HG03159 (cell line): Measurements from ENCODE around the gene NTN4.
"Not testable (repeated sequence)": the region's sequence is repeated elsewhere in the genome, so short reads cannot be mapped to it uniquely, and the experiment has no call there.

Experiments used
- ATAC-seq: cut with Tn5 transposase; IDR thresholded peaks from one replicate; pipeline ENCODE4 v1.9.1; 2021; ENCODE audit warnings: mild to moderate bottlenecking, moderate library complexity; ENCODE audit not compliant: unreplicated experiment

The NTN4 gene

DNA sequence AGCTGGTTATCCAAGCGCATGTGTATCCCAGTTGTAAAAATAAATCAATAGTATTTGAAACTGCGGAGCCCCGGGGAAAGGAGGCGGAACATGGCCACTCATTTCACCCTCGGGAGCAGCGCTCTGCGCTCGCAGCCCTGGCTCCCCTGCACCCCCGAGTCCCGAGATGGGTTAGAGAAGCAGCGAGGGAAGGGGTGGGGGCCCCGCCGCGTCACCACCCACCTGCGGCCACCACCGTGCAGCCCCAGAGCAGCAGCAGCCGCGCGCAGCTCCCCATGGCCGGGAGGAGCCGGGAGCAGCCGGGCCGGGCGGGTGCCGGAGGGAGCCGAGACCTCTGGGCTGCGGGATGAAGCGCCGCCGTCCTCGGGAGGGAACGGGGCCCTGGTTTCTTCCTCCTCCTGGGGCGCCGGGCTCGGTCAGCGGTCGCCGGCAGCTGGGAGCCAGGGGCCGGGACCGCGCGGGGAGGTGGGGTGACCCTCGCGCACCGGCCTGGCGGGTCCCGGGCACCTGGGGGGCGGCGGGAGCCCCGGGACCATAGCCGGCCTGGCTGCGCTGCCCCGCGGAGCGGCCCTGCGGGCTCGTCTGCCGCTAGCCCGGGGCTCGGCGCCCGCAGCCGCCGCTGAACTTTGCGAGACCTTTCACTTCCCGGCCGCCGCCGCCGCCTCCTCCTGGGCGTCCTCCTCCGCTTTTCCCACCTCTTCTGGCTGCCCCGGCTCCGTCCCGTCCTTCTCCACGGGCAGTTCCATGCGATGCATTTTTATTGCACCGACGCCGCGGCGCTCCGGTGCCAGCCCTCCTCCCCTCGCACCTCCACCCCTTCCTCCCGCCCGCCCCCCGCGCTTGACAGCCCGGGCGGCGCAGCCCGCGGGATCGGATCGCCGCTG is at the start of gene NTN4:
NTN4 (minus strand) TSS at position 732 of the 884 bp plus-strand sequence; CDS start at position 277, 455 bp downstream.
- no peak for ATAC-seq

DNA sequence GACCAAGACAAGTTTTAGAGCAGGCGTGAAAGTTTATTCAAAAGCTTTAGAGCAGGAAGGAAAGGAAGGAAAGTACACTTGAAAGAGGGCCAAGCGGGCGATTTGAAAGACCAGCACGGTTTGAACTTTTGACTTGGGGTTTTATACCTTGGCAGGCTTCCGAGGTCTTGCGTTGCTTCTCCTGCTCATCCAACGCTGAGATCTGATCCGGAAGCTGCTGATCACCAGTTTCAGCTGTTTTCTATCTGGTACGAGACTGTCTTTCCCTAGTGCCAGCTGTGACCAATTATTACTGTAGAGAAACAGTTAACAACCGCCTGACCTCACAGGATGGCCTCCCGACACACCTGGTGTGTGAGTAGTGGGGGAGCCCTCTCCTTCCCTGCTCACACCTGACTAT is 47.6 kb upstream of the NTN4 start:
- ATAC-seq = no peak

DNA sequence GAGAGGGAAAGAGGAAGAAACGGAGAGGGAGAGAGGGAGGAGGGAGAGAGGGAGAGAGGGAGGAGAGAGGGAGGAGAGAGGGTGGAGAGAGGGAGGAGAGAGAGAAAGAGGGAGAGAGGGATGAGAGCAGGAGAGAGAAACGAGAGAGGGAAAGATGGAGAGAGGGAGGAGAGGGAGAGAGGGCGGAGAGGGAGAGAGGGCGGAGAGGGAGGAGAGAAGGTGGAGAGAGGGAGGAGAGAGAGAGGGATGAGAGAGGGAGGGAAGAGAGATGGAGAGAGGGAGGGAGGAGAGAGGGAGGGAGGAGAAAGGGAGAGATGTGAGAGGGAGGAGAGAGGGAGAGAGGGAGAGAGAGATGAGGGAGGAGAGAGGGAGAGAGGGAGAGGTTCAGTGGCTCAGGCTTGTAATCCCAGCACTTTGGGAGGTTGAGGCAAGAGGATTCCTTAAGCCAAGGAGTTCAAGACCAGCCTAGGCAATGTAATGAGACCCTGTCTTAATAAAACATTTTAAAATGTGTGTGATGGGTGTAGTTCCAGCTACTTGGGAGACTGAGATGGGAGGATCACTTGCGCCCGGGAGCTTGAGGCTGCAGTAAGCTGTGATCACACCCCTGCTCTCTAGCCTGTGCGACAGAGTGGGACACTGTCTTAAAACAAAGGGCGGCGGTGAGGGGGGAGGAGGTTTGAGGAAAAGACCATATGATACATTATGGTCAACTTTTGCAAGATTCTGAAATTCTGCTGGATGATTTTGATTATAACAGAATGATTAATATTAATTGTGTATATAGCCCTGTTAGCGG is 46.9 kb upstream of the NTN4 start:
- no peak for ATAC-seq

DNA sequence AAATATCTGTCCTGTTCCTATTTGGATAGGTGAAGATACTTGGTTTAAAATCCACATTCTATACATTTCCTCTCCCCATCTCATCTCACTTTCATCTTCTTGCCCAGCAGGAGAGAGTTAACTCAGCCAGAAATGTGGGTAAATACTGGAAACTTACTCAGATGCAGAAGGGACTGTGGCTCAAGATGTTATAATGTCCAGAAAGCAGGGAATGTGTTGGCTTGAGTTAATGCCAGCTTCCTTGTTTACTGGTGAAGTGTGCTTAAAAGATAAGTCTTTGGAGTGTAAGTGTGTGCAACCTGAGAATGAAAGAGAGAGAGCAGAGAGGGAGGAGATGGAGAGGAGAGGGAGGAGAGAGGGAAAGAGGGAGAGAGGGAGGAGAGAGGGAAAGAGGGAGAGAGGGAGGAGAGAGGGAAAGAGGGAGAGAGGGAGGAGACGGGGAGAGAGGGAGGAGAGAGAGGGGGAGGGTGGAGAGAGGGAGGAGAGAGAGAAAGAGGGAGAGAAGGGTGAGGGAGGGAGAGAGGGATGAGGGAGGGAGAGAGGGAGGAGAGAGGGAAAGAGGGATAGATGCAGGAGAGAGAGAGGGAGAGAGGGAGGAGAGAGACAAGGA is 46.2 kb upstream of the NTN4 start:
- ATAC-seq = no peak

DNA sequence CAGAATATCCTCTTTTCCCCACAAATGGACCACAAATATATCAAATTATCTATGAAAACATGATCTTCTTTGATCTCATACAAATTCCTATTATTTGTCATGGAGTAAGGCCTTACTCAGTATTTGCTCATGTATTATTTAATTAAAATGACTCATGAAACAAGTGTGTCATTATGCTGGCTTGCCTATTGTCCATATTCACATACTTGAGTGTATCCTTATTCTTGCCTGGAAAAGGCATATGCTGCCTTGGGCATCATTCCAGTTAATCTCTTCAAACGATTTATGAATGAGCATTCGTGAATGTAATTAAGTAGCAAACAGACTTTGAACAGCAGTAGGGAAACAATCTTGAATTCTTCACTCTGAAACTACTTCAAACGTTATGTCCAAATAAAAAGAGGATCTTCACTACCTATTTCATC is 45.6 kb upstream of the NTN4 start:
- no peak for ATAC-seq

DNA sequence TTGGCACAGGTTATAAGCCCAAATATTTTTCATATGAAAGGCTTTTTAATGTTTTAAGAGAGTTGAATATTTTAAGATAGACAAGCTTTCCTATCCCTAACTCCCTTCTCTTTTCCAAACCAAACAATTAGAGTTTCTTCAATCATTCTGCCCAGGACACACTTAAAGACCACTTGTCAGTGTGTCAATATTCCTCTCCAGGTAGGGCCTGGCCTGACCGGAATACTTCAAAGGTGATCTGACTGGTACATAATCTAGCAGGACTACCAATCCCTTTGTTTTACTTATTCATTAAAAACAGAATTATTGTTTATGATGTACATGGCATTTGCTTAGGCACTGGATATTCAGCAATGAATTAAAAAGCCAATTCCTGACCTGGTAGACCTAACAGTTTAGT is 44.0 kb upstream of the NTN4 start:
- no peak for ATAC-seq

DNA sequence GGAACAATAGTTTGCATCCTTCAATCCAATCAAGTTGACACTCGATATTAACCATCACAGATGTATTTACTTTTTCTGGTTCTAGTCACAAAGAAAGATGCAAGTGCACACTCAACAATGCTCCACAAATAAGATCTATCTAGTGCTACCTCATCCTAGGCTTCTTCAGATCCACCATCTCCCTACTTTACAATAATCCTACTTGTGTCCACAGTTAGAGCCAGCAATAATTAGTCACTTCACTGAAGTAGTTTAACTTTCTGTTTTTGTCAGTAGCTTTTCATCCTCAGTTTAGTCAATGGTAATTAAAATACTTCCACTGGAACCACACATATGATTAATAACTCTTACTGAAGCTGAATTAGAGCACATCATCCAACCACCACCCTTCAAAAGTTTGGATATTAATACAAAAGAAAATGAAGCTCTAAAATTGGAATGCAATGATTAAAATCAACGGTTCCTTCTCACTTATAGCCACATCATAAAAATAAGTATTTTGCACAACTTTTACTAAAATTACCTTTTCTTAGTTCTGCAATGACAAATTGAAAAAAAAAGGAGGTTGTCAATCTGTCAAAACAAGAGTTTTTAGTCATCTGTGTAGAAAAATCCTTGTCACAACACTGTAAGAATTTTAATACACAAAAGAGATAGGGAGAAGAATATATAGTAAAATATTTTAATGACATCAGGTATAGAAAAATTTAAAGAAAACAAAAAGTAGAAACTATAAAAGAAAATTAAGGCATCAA is 39.9 kb upstream of the NTN4 start:
- ATAC-seq = no peak

DNA sequence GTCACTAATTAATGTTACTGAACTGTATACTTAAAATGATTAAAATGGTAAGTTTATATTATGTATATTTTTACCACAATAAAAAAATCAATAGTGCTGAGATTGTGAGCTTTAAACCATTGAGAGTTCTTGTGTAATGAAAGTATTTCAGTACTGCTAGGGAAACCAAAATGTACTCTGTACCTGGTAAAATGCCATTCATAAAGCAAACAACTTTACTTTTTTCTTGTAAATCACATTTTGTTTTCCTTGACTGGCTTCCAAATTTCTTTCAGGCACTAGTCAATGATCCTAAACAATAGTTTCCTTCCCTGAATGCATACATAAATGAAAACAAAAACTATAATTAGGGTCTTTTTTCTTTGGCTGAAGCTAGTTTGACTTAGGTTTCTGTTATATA is 38.8 kb upstream of the NTN4 start:
- no peak for ATAC-seq

DNA sequence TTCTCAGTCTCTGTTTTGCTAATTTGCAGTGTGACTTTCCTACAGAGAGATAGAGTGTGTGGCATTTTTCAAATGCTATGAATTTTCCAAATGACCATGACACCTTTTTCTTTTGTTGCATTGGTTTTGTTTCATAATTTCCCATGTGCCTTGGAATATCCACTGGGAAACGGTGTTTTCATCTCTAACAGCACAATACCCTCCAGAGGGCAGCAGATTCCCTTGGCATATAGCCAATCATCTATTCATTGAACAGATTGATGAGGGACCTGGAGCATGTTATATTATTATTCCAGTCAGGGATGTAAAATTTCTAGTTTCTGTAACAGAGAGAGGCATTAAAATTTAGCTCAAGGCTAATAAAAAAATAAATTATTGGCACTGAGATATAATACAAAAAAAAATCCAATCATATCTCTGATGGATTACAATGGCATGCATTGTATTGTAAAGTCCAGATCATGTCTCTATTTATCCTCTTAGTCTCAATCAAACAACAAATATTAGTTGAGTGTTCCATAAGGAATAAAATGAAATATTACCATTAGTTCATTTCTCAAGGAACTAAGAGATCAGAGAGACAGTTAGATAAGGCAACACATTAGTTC is 29.6 kb upstream of the NTN4 start:
- ATAC-seq = no peak

DNA sequence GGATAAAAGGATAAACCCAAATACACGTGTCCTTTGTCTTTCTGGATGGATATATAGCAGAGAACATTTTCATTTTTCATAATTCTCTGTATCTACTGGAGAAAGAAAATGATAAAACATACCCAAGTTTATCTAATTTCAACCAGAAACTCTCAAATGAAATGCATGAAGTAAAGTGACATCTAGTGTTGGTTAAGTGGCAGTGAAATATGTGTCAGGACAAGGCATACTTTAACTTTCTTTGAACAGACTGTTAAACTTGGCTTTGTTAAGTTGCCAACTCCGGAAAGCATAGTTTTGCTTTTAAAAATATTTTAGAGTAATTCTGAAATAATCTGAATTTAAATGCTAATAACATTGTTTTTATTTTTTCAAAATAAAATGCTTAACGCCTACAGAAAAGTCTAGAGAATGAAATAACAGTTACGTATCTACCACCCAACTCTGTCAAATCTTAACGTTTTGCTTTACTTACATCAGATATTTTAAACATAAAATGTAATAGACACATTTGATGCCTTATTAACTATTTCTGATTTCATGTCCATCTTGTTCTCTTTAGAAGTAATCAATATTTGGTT is 25.2 kb upstream of the NTN4 start:
- no peak for ATAC-seq

DNA sequence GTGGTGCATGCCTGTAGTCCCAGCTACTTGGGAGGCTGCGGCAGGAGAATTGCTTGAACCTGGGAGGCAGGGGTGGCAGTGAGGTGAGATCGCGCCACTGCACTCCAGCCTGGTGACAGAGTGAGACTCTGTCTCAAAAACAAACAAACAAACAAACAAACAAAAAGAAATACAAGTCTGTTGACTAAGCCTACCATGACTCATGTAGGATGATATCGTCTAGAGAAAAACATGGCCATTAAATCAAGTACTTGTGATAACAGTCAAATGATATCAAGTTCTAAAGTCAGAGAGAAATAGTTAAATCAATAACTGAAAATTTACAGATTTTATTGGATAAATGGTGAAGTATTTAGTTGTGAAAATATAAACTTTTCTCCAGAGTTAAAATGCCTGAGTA is 21.6 kb upstream of the NTN4 start:
- not testable (repeated sequence) for ATAC-seq

DNA sequence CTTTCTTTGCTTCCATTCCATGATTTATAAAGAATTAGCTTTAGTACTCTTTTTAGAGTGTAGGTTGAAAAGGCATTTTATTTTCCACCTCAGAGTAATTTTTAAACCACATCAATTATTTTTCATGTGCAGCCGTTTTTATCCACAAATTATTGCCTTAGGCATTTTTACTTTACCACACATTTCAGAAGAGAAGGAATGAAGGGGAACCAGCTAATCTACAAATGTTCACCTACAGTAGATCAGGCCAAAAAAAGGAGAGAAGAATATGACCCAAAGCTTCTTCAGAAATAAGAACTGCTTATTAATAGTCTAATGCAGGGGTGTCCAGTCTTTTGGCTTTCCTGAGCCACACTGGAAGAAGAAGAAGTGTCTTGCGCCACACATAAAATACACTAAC is 19.8 kb upstream of the NTN4 start:
- ATAC-seq = no peak

DNA sequence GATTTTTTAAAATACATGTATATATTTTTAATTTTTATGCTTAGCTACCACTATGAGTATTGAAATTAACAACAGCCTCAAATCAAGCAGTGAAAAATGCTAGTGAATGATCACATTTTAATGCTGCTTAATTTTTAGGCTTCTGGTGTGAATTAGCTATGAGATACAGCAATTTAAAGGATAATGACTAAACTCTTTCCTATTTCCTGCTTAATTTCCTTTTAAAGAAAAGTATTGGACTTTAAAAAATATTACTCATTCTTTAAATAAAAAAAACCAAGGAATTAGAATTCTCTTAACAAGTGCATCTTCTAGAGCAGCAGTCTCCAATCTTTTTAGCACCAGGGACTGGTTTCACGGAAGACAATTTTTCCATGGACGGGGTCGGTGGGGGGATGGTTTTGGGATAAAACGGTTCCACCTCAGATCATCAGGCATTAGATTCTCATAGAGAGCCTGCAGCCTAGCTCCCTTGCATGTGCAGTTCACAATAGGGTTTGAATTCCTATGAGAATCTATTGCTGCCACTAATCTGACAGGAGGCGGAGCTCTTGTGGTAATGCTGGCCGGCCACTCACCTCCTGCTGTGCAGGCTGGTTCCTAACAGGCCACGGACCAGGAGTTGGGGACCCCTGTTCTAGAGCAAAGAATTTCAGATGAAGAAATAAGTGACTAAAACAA is 18.6 kb upstream of the NTN4 start:
- ATAC-seq = no peak

DNA sequence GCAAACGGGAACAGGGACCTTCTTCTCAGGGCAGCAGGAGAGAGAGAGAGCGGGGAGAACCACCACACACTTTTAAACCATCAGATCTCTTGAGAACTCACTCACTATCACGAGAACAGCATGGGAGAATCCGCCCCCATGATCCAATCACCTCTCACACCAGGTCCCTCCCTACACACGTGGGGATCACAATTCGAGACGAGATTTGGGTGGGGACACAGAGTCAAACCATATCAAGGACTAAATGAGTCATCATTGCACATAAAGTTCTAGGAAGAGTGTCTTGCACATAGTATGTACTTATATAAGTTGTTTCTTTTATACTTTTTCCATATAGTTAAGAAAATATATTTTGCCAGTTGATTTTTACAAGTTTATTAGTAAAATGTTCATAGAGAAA is 17.6 kb upstream of the NTN4 start:
- ATAC-seq = no peak

DNA sequence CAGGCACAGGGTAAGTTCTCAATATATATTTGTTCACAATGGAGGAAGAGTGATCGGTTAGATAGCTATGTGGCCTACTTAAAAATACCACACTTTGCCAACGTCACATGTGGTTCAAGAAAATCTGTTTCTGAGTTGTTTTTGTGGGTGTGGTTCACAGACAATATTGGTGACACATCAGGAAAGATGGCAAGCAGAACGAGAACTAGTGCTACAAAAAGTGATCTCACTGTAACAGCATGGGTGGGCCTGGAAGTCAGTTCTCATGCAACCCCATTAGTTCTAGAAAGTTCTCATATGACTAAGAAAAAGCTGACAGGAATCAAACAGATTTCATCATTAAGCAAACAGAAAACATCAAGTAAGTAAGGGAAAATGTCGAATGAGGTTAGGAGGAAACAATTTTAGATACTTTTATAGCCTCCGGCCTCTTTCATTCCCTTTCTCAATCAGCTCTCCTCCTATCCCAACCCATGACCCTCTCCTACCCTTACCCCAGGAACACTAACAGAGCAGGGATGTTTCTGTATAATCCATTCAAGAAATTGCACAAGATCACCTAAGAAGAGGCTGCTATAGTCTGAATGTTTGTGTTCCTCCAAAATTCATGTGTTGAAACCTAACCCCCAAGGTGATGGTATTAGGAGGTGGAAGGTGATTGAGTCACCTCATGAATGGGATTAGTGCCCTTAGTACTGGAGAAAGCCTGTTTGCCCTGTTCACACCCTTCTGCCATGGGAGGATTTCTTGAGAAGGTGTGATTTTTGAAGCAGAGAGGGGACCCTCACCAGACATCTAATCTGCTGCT is 15.5 kb upstream of the NTN4 start:
- no peak for ATAC-seq

DNA sequence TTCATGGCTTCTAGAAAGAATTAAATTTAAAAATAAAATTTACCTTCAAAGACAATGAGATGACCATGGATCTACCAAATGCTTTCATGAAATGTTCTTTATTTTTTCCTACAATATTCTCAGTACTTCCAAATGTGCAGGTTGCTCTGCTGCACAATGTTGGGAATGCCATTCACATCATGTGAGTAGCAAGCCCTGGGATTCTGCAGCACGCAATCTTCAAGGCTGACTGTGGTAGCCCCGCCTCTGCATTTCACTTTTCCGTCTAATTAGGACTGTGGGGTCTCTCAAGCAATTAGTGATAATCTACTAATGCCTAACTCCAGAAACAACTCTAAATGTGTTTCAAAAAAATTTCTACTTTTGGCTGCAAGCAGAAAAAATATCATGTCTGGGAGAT is 13.7 kb upstream of the NTN4 start:
- no peak for ATAC-seq

DNA sequence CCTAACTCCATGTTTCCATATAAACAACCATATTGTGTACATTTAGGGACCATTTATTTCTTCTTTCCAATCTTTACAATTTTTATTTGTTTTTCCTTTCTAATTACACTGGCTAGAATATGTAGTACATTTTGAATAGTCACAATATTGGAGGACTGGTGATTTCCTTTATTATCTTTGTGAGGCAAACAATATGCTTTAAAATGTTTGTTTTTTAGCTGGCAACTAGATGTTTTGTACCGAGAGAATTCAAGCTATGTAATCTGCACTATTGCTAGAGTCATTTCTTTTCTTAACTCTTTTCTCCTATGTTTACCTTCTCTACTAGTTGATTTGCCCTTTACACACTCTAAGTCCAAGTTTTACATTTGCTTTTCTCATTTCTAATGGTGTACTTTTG is 13.3 kb upstream of the NTN4 start:
- ATAC-seq = no peak

DNA sequence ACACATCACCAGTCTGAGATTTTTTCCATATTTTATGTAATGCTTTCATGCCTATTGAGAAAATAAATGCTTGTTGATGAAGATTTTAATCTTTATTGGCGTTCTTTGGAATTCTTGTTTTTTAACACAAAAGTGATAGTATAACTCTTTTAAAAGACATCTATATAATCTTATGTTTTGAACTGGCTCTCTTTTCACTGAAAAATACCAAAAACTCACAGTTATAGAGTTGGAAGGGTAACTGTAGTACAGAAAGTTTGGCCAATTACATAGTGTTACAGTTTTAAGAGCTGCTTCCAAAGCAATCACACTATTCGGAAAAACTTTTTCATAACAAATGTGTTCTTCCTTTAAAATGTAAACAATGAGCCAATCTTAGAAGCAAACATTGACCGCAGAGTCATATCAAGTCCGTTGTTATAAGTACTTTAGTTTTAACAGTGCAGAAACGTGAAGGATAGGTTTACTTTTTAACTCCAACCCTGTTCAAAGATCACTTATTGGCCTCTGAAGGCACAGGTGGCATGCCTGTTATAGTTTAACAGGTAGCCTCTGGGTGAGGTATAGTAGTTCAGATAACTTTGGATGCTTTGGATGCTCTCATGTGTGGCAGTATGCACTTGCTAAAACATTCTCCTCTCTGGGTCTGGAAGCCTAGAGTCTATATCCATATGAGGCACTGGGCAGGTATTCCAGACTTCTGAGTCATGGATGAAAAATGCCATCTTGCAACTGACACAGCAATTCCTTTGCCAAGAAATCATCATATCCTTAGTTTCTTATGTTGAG is 12.1 kb upstream of the NTN4 start:
- ATAC-seq = no peak
